GM20431 (cell line): ENCODE data around the gene ICAM3.
"Not testable (repeated sequence)": the region's sequence is repeated elsewhere in the genome, so short reads cannot be mapped to it uniquely, and the experiment has no call there.

Source experiments
- in situ Hi-C: fragments of 300-500 bp; cut with MseI, MboI; formaldehyde crosslinking; loops from one replicate; pipeline ENCODE4 v1.15.0; 2020; ENCODE audit warnings: low sequenced_read_pairs; ENCODE audit not compliant: unreplicated experiment

ICAM3 gene

GRCh38 chr19:10339380-10339960 lies at the start of gene ICAM3:
TSS of gene ICAM3 (minus strand) at chr19:10339624. CDS start at chr19:10339614, 10 bp downstream.
- in situ Hi-C loops: no loop called here

GRCh38 chr19:10388957-10389356 lies 49.5 kb upstream of the ICAM3 start:
- in situ Hi-C loops: loop anchor here (25.0 kb wide), 1 partner anchor 452 kb away; the partner anchor contains the start of gene OLFM2

GRCh38 chr19:10384580-10384979 lies 45.2 kb upstream of the ICAM3 start:
- in situ Hi-C loops: loop anchor here (5.0 to 25.0 kb wide), 2 partner anchors 112 to 447 kb away; partner anchors contain the start of genes ICAM1 and OLFM2

- in situ Hi-C loops: loop anchor here (5.0 to 25.0 kb wide), 2 partner anchors 111 to 446 kb away; partner anchors contain the start of genes ICAM1 and OLFM2
These were observed 43.7 kb upstream of the ICAM3 start for GRCh38 chr19:10383223-10383499.

GRCh38 chr19:10380313-10381102 lies 41.1 kb upstream of the ICAM3 start, which contains the start of gene TYK2:
TSS of gene TYK2 (minus strand) at chr19:10380572. CDS start at chr19:10378406, 2,166 bp downstream.
- in situ Hi-C loops: loop anchor here (5.0 to 25.0 kb wide), 2 partner anchors 108 to 443 kb away; partner anchors contain the start of genes ICAM1 and OLFM2

GRCh38 chr19:10379880-10380312 lies 40.5 kb upstream of the ICAM3 start:
- in situ Hi-C loops: loop anchor here (5.0 to 25.0 kb wide), 2 partner anchors 108 to 443 kb away; partner anchors contain the start of genes ICAM1 and OLFM2

- in situ Hi-C loops: loop anchor here (25.0 kb wide), 1 partner anchor 441 kb away; the partner anchor contains the start of gene OLFM2
These were observed 38.7 kb upstream of the ICAM3 start for GRCh38 chr19:10378124-10378523.

- in situ Hi-C loops: loop anchor here (25.0 kb wide), 1 partner anchor 440 kb away; the partner anchor contains the start of gene OLFM2
These were observed 37.8 kb upstream of the ICAM3 start for GRCh38 chr19:10377140-10377640.

- in situ Hi-C loops: loop anchor here (25.0 kb wide), 1 partner anchor 438 kb away; the partner anchor contains the start of gene OLFM2
These were observed 35.5 kb upstream of the ICAM3 start for GRCh38 chr19:10374931-10375330.

- in situ Hi-C loops: no loop called here
These were observed 33.3 kb upstream of the ICAM3 start for GRCh38 chr19:10372690-10373089.

GRCh38 chr19:10368101-10368803 lies 28.8 kb upstream of the ICAM3 start:
- in situ Hi-C loops: no loop called here

- in situ Hi-C loops: not testable (repeated sequence)
These were observed 27.6 kb upstream of the ICAM3 start for GRCh38 chr19:10366950-10367512.

GRCh38 chr19:10365518-10365917 lies 26.1 kb upstream of the ICAM3 start:
- in situ Hi-C loops: no loop called here

- in situ Hi-C loops: no loop called here
These were observed 25.2 kb upstream of the ICAM3 start for GRCh38 chr19:10364644-10365043.

GRCh38 chr19:10363789-10364281 lies 24.4 kb upstream of the ICAM3 start:
- in situ Hi-C loops: no loop called here

GRCh38 chr19:10362259-10362658 lies 22.8 kb upstream of the ICAM3 start:
- in situ Hi-C loops: no loop called here

GRCh38 chr19:10361569-10362011 lies 22.2 kb upstream of the ICAM3 start:
- in situ Hi-C loops: no loop called here

- in situ Hi-C loops: no loop called here
These were observed 17.0 kb upstream of the ICAM3 start for GRCh38 chr19:10356431-10356830.

- in situ Hi-C loops: no loop called here
These were observed 14.5 kb upstream of the ICAM3 start for GRCh38 chr19:10353793-10354391.
